ENCODE results near the gene GNAQ. TPM values are rescaled to one million over a fixed set of nuclear protein-coding genes. Genes with fewer than 3 reads are reported as not detected.

GNAQ gene
- total RNA-seq, 1 donor from 2014 or later, result 0.20 TPM

GRCh38 chr9:77803423-77803822, 228.2 kb downstream of the GNAQ start:
- peaks cover 3% of the 10 kb centered on the region for H3K9me3 Mint-ChIP-seq
- ATAC-seq (ENCODE audit: low read depth), result no peak
- intact Hi-C loops (cut with micrococcal nuclease), result no loop called here
- H3K4me1 Mint-ChIP-seq, result no peaks in the 10 kb centered on the region
- no peak overlapping the region for H3K27ac Mint-ChIP-seq
- no peak overlapping the region for H3K4me3 Mint-ChIP-seq
- CTCF ChIA-PET, result no interaction called here
- POLR2A ChIA-PET, result no interaction called here
- no peak for DNase-seq
- H3K36me3 Mint-ChIP-seq (ENCODE audit: low read depth), result no peaks in the 10 kb centered on the region
- no peak for TF ChIP-seq CTCF (IDR thresholded peaks at IDR 0.05)
- H3K27me3 Mint-ChIP-seq, result no peaks in the 10 kb centered on the region

GRCh38 chr9:77802515-77803293, 228.9 kb downstream of the GNAQ start:
- Mint-ChIP-seq H3K4me3 (no peak overlapping the region), H3K9me3 (peaks cover 3% of the 10 kb centered on the region), H3K27ac (no peak overlapping the region), H3K36me3 (ENCODE audit: low read depth) (no peaks in the 10 kb centered on the region), H3K27me3 (no peaks in the 10 kb centered on the region), H3K4me1 (no peaks in the 10 kb centered on the region)
- intact Hi-C loops (cut with micrococcal nuclease), result no loop called here
- ChIA-PET CTCF (no interaction called here), POLR2A (no interaction called here)
- DNase-seq (no peak), ATAC-seq (ENCODE audit: low read depth) (no peak)
- no peak for TF ChIP-seq CTCF (IDR thresholded peaks at IDR 0.05)

DNA sequence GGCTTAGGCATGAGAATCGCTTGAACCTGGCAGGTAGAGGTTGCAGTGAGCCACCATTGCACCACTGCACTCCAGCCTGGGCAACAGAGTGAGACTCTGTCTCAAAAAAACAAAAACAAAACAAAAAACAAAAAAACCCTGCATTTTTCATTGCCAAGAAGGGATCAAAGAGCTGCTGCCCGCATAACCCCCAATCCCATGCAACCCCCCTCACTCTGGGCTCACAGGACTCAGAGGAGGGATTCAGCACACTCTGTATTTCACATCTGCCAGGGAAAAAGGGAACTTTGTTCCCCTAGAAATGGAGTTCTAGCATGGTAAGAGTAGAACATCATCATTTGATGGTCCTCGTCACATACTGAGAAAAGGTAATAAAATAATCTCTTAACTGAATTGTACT, 229.5 kb downstream of the GNAQ start:
- ChIA-PET CTCF (no interaction called here), POLR2A (no interaction called here)
- ATAC-seq (ENCODE audit: low read depth) (no peak), DNase-seq (no peak)
- no peaks in the 10 kb centered on the region for H3K36me3 Mint-ChIP-seq (ENCODE audit: low read depth)
- no peak overlapping the region for H3K4me3 Mint-ChIP-seq
- intact Hi-C loops (cut with micrococcal nuclease), result no loop called here
- H3K4me1 Mint-ChIP-seq, result no peaks in the 10 kb centered on the region
- peaks cover 3% of the 10 kb centered on the region for H3K9me3 Mint-ChIP-seq
- H3K27ac Mint-ChIP-seq, result no peak overlapping the region
- no peaks in the 10 kb centered on the region for H3K27me3 Mint-ChIP-seq
- TF ChIP-seq CTCF (IDR thresholded peaks at IDR 0.05), result no peak

GRCh38 chr9:77800924-77801551, 230.6 kb downstream of the GNAQ start:
- no peaks in the 10 kb centered on the region for H3K36me3 Mint-ChIP-seq (ENCODE audit: low read depth)
- ChIA-PET CTCF (no interaction called here), POLR2A (no interaction called here)
- no peaks in the 10 kb centered on the region for H3K27me3 Mint-ChIP-seq
- peaks cover 3% of the 10 kb centered on the region for H3K9me3 Mint-ChIP-seq
- no peak for TF ChIP-seq CTCF (IDR thresholded peaks at IDR 0.05)
- no peak for DNase-seq
- H3K4me1 Mint-ChIP-seq, result no peaks in the 10 kb centered on the region
- H3K27ac Mint-ChIP-seq, result no peak overlapping the region
- intact Hi-C loops (cut with micrococcal nuclease), result no loop called here
- no peak for ATAC-seq (ENCODE audit: low read depth)
- no peak overlapping the region for H3K4me3 Mint-ChIP-seq

- intact Hi-C loops (cut with micrococcal nuclease), result no loop called here
- no peak for TF ChIP-seq CTCF (IDR thresholded peaks at IDR 0.05)
- CTCF ChIA-PET, result no interaction called here
- DNase-seq (no peak), ATAC-seq (ENCODE audit: low read depth) (no peak)
- POLR2A ChIA-PET, result no interaction called here
- peaks cover 3% of the 10 kb centered on the region for H3K9me3 Mint-ChIP-seq
- H3K27me3 Mint-ChIP-seq, result no peaks in the 10 kb centered on the region
- H3K27ac Mint-ChIP-seq, result no peak overlapping the region
- no peaks in the 10 kb centered on the region for H3K4me1 Mint-ChIP-seq
- no peaks in the 10 kb centered on the region for H3K36me3 Mint-ChIP-seq (ENCODE audit: low read depth)
- no peak overlapping the region for H3K4me3 Mint-ChIP-seq
These were observed 233.5 kb downstream of the GNAQ start for GRCh38 chr9:77798140-77798539.
